ENCODE measurements around the gene GOLIM4.

GOLIM4 gene

DNA sequence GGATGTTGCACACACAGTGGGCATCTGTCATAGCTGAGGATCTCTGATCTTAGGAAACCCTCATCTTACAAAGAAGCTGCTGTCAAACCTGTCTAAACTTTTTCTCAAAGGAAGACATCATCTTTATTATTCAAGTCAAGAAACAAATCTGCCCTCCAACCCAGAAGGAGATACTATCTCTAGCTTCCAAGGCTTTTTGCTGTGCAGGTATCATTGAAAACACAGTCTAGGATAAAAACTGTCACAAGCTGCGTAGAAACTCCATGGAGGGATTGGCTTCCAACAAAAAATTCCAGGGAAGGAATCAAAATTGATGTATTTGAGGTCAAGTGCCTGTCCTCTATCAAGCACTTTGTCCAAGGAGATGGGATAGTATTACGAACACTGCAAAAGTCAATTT lies 89.1 kb downstream of the GOLIM4 start:
- H2AFZ ChIP-seq (ENCODE audit: low read depth, low read length): no peak overlapping the region
- H3K27me3 ChIP-seq (ENCODE audit: insufficient read depth, low read length): no peaks in the 10 kb centered on the region

DNA sequence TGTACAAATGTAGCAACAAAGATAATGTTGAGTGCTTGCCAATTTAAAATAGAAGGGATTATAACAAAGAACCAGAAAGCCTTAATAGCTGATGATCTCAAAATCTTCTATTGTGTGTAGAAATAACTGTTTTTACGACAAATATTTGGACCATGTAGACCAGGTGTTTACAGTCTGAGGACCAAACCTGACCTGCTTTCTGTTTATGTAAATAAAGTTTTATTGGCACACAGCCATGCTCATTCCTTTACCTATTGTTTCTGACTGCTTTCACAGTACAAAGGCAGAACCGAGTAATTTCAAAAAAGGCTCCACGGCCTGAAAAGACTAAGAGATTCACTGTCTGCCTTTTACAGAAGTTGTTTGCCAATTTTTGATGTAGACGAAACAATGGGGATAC lies 91.8 kb downstream of the GOLIM4 start:
- no peaks in the 10 kb centered on the region for H3K36me3 ChIP-seq (ENCODE audit: insufficient read depth, low read length)
- no peak overlapping the region for H2AFZ ChIP-seq (ENCODE audit: low read depth, low read length)
- no peaks in the 10 kb centered on the region for H3K4me1 ChIP-seq (ENCODE audit: insufficient read depth, low read length)

More for the DNA sequence above, 89.1 kb downstream of the GOLIM4 start:
- peaks cover 6% of the 10 kb centered on the region for H3K36me3 ChIP-seq (ENCODE audit: insufficient read depth, low read length)
- no peak overlapping the region for H3K4me3 ChIP-seq (ENCODE audit: low read length)
- no peaks in the 10 kb centered on the region for H3K4me1 ChIP-seq (ENCODE audit: insufficient read depth, low read length)
- H3K9me3 ChIP-seq (ENCODE audit: low read length): no peaks in the 10 kb centered on the region

GRCh38 chr3:168002786-168003368 lies 92.8 kb downstream of the GOLIM4 start:
- H3K27me3 ChIP-seq (ENCODE audit: insufficient read depth, low read length): no peaks in the 10 kb centered on the region

More for the DNA sequence above, 91.8 kb downstream of the GOLIM4 start:
- H3K4me3 ChIP-seq (ENCODE audit: low read length): no peak overlapping the region
- H3K27me3 ChIP-seq (ENCODE audit: insufficient read depth, low read length): no peaks in the 10 kb centered on the region
- H3K9me3 ChIP-seq (ENCODE audit: low read length): no peaks in the 10 kb centered on the region

DNA sequence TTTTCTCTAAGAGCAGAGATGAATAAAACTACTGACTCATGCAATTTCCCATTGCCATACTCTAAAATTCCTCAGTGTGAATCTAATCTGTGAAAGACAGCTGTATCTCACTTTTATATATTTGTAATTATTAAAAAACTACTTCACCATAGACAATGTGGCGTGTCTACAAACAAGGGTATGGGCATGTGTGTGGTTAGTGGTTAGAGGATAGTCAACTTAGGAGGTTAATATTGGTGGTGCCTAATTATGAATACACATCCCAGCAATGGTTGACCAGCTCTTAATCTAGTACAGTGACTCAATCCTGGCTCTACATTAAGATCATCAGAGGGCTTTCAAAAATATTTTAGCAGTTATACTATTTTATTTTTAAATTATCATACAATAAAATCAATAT lies 94.5 kb downstream of the GOLIM4 start:
- H3K36me3 ChIP-seq (ENCODE audit: insufficient read depth, low read length): no peaks in the 10 kb centered on the region
- H3K27me3 ChIP-seq (ENCODE audit: insufficient read depth, low read length): no peaks in the 10 kb centered on the region
- no peaks in the 10 kb centered on the region for H3K9me3 ChIP-seq (ENCODE audit: low read length)
- H2AFZ ChIP-seq (ENCODE audit: low read depth, low read length): no peak overlapping the region
- no peak overlapping the region for H3K4me3 ChIP-seq (ENCODE audit: low read length)
- H3K4me1 ChIP-seq (ENCODE audit: insufficient read depth, low read length): no peaks in the 10 kb centered on the region

More at GRCh38 chr3:168002786-168003368, 92.8 kb downstream of the GOLIM4 start:
- H3K9me3 ChIP-seq (ENCODE audit: low read length): no peaks in the 10 kb centered on the region
- no peak overlapping the region for H2AFZ ChIP-seq (ENCODE audit: low read depth, low read length)
- no peaks in the 10 kb centered on the region for H3K4me1 ChIP-seq (ENCODE audit: insufficient read depth, low read length)
- H3K4me3 ChIP-seq (ENCODE audit: low read length): no peak overlapping the region
- H3K36me3 ChIP-seq (ENCODE audit: insufficient read depth, low read length): no peaks in the 10 kb centered on the region

GRCh38 chr3:167998253-167998652 lies 97.5 kb downstream of the GOLIM4 start:
- Histone ChIP-seq H3K27me3 (ENCODE audit: insufficient read depth, low read length) (no peaks in the 10 kb centered on the region), H3K4me1 (ENCODE audit: insufficient read depth, low read length) (no peaks in the 10 kb centered on the region), H3K4me3 (ENCODE audit: low read length) (no peak overlapping the region), H3K9me3 (ENCODE audit: low read length) (no peaks in the 10 kb centered on the region), H3K36me3 (ENCODE audit: insufficient read depth, low read length) (no peaks in the 10 kb centered on the region), H2AFZ (ENCODE audit: low read depth, low read length) (no peak overlapping the region)

DNA sequence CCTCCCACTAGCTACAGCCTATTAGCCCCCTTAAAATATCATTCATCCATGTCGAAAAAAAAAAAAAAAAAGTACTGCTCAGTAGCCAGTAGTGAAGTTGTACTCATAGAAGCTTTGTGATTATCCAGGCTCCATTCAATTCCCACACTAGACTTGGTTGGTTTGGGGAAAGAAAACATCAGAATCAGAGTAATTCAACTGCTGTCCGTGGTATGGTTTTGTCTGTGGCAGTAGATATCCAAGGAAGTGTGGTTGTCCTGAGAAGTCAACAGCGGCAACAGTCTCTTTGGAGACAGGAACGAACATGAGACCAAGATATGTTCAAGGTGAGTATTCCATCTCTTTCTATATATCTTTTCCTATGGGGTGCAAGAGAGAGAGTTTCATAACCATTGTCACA lies 99.2 kb downstream of the GOLIM4 start:
- Histone ChIP-seq H3K27me3 (ENCODE audit: insufficient read depth, low read length) (no peaks in the 10 kb centered on the region), H3K4me1 (ENCODE audit: insufficient read depth, low read length) (no peaks in the 10 kb centered on the region), H3K36me3 (ENCODE audit: insufficient read depth, low read length) (no peaks in the 10 kb centered on the region), H3K4me3 (ENCODE audit: low read length) (no peak overlapping the region), H2AFZ (ENCODE audit: low read depth, low read length) (no peak overlapping the region), H3K9me3 (ENCODE audit: low read length) (no peaks in the 10 kb centered on the region)

DNA sequence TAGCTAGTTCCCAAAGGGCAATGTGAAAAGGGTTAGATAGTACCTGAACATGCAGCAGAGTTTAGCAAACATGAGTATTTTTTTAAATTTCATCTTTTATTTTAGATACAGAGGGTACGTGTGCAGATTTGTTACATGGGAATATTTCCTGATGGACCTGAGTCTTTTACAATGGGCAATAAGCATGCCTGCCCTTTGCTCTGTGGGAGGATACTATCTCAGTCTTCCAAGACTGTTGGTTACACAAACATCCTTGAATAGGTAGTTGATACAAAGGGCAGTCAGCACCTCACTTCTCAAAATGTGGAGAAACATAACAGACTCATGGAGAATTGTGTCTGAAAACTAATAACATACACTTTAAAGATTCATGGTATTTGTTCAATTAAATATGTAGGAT lies 103.3 kb downstream of the GOLIM4 start:
- H3K4me3 ChIP-seq (ENCODE audit: low read length): no peak overlapping the region
- no peaks in the 10 kb centered on the region for H3K36me3 ChIP-seq (ENCODE audit: insufficient read depth, low read length)
- H3K9me3 ChIP-seq (ENCODE audit: low read length): no peaks in the 10 kb centered on the region
- no peak overlapping the region for H2AFZ ChIP-seq (ENCODE audit: low read depth, low read length)
- H3K4me1 ChIP-seq (ENCODE audit: insufficient read depth, low read length): no peaks in the 10 kb centered on the region
- H3K27me3 ChIP-seq (ENCODE audit: insufficient read depth, low read length): no peaks in the 10 kb centered on the region

DNA sequence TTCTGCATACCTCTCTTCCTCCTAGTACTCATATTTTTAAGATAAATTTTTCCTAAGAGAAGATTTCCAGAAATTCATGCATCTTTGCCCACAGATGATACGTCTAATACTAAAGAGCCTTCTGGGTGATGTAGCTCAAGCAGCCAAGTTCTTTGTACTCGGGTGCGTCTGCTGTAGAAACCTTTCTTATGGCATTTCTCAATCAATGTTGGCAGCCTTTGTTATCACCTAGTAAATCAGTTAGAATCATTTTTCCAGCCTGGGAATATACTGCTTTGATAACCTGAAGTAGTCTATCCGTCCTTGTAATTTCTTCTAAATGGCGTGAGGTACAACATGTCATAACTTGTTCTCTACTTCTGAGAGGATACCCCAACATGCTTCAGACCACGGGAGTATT lies 104.5 kb downstream of the GOLIM4 start:
- H3K27me3 ChIP-seq (ENCODE audit: insufficient read depth, low read length): no peaks in the 10 kb centered on the region
- no peaks in the 10 kb centered on the region for H3K4me1 ChIP-seq (ENCODE audit: insufficient read depth, low read length)
- no peaks in the 10 kb centered on the region for H3K9me3 ChIP-seq (ENCODE audit: low read length)
- H3K4me3 ChIP-seq (ENCODE audit: low read length): no peak overlapping the region
- H3K36me3 ChIP-seq (ENCODE audit: insufficient read depth, low read length): no peaks in the 10 kb centered on the region
- H2AFZ ChIP-seq (ENCODE audit: low read depth, low read length): no peak overlapping the region

DNA sequence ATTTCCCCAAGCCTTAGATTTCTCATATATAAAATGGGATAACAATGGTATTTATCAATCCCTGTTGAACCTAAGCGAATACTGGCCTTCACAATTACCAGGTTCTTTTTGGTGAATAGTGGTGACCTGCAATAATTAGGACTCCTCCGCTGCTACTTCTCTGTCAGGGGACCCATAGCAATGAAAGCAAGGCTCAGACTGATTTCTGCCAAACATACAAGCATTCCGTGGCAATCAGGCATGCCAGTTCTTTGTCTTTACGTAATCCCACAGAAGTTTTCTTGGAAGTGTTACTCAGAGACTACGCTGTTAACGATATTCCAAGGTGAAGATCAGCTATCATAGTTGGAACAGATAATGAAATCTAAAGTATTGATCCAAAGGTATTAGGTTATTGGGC lies 105.7 kb downstream of the GOLIM4 start:
- H2AFZ ChIP-seq (ENCODE audit: low read depth, low read length): no peak overlapping the region
- no peaks in the 10 kb centered on the region for H3K4me1 ChIP-seq (ENCODE audit: insufficient read depth, low read length)
- no peaks in the 10 kb centered on the region for H3K27me3 ChIP-seq (ENCODE audit: insufficient read depth, low read length)
- H3K9me3 ChIP-seq (ENCODE audit: low read length): no peaks in the 10 kb centered on the region
- no peaks in the 10 kb centered on the region for H3K36me3 ChIP-seq (ENCODE audit: insufficient read depth, low read length)
- H3K4me3 ChIP-seq (ENCODE audit: low read length): no peak overlapping the region

DNA sequence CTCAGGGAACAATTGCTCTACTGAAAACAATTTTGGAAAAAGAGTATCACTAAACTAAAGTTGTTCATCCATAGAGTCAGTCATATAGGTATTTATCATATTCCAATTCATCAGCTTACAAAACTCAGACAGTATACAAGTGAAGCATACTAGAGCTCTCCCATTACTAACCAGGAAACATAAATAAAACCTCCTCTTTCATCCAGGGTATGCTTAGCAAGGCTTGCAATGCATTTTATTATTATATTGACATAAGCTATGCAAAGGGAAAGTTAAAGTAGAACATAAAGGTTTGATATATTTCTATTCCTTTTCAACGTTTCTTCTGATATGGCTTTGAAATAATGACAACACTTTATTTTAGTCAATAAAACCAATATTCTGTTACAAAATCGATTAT lies 106.7 kb downstream of the GOLIM4 start:
- H2AFZ ChIP-seq (ENCODE audit: low read depth, low read length): no peak overlapping the region
- no peaks in the 10 kb centered on the region for H3K9me3 ChIP-seq (ENCODE audit: low read length)
- H3K4me1 ChIP-seq (ENCODE audit: insufficient read depth, low read length): no peaks in the 10 kb centered on the region
- no peaks in the 10 kb centered on the region for H3K27me3 ChIP-seq (ENCODE audit: insufficient read depth, low read length)
- H3K36me3 ChIP-seq (ENCODE audit: insufficient read depth, low read length): no peaks in the 10 kb centered on the region
- no peak overlapping the region for H3K4me3 ChIP-seq (ENCODE audit: low read length)

DNA sequence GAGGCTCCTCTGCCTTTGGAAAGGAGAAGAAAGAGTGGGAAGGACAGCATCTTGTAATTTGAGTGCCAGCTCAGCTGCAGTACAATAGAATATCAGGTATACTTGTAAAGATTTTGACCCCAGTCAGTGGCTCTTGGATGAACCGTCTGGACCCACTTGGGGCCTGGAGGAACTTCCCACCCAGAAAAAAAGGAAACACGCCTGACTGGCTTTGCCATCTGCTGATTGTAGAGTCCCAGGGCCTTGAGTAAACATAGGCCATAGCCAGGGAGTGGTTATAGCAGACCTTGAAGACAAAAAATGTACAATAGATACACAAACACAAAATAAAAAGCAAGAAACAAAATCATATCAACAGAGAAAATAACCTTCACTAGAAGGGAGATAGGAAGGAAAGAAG lies 112.1 kb downstream of the GOLIM4 start:
- Histone ChIP-seq H3K4me1 (ENCODE audit: insufficient read depth, low read length) (no peaks in the 10 kb centered on the region), H3K4me3 (ENCODE audit: low read length) (no peak overlapping the region), H3K27me3 (ENCODE audit: insufficient read depth, low read length) (no peaks in the 10 kb centered on the region), H3K9me3 (ENCODE audit: low read length) (no peaks in the 10 kb centered on the region), H2AFZ (ENCODE audit: low read depth, low read length) (no peak overlapping the region), H3K36me3 (ENCODE audit: insufficient read depth, low read length) (no peaks in the 10 kb centered on the region)

GRCh38 chr3:167978486-167978885 lies 117.2 kb downstream of the GOLIM4 start:
- Histone ChIP-seq H3K36me3 (ENCODE audit: insufficient read depth, low read length) (no peaks in the 10 kb centered on the region), H3K27me3 (ENCODE audit: insufficient read depth, low read length) (no peaks in the 10 kb centered on the region), H2AFZ (ENCODE audit: low read depth, low read length) (no peak overlapping the region), H3K9me3 (ENCODE audit: low read length) (no peaks in the 10 kb centered on the region), H3K4me1 (ENCODE audit: insufficient read depth, low read length) (no peaks in the 10 kb centered on the region), H3K4me3 (ENCODE audit: low read length) (no peak overlapping the region)

- no peaks in the 10 kb centered on the region for H3K27me3 ChIP-seq (ENCODE audit: insufficient read depth, low read length)
- H2AFZ ChIP-seq (ENCODE audit: low read depth, low read length): no peak overlapping the region
- no peaks in the 10 kb centered on the region for H3K36me3 ChIP-seq (ENCODE audit: insufficient read depth, low read length)
- no peak overlapping the region for H3K4me3 ChIP-seq (ENCODE audit: low read length)
- H3K9me3 ChIP-seq (ENCODE audit: low read length): no peaks in the 10 kb centered on the region
- H3K4me1 ChIP-seq (ENCODE audit: insufficient read depth, low read length): no peaks in the 10 kb centered on the region
Observed at GRCh38 chr3:167978071-167978470, 117.7 kb downstream of the GOLIM4 start.
